Posterior vena cava (tissue), 2 donors: ENCODE data around the gene TMEM82. TPM values are rescaled to one million over a fixed set of nuclear protein-coding genes. Genes with fewer than 3 reads are reported as not detected.
A peak's percentile ranks its signal among the peaks of the same experiment; 100 is the strongest.

Source experiments
- DNase-seq: peaks from one replicate; pipeline ENCODE4 v3.0.0-alpha.2; 2020; ENCODE audit warnings: low spot score
- intact Hi-C, 2 donors: fragments of 100-400 bp; cut with DNase I; formaldehyde crosslinking; loops; one replicate each; pipeline versions ENCODE4 v1.14.1 to v1.14.2; 2022 to 2023
- total RNA-seq, 2 donors: library from RNA; stranded (reverse); fragmentation: NEBNext Ultra II Directional; extraction: Animal tissue kit (Norgen Biotek cat#: 25700); gene quantifications; one replicate each; pipeline ENCODE4 v1.2.1, GENCODE V29; 2021
- donor health status: DM: yes; HTN: yes; CAD: no.
- donor health status: DM: yes; HTN: yes; CAD: no.

Gene TMEM82
- total RNA-seq, 2 donors from 2014 or later, result not detected

GRCh38 chr1:15764269-15764764 is 22.0 kb downstream of the TMEM82 start:
- intact Hi-C loops, result no loop called here
- no peak for DNase-seq

GRCh38 chr1:15764890-15765289 is 22.6 kb downstream of the TMEM82 start:
- no peak for DNase-seq
- intact Hi-C loops, result no loop called here

GRCh38 chr1:15765495-15766194 is 23.3 kb downstream of the TMEM82 start:
- no peak for DNase-seq

GRCh38 chr1:15767941-15768340 is 25.6 kb downstream of the TMEM82 start:
- intact Hi-C loops, result no loop called here
- DNase-seq, result no peak

More at GRCh38 chr1:15765495-15766194, 23.3 kb downstream of the TMEM82 start:
- intact Hi-C loops, result no loop called here

- intact Hi-C loops, result no loop called here
- no peak for DNase-seq
These were observed 26.1 kb downstream of the TMEM82 start for GRCh38 chr1:15768388-15768787.

GRCh38 chr1:15770313-15770962 is 28.1 kb downstream of the TMEM82 start:
- no peak for DNase-seq
- intact Hi-C loops, result no loop called here

GRCh38 chr1:15771836-15772515 is 29.7 kb downstream of the TMEM82 start:
- intact Hi-C loops, result no loop called here
- no peak for DNase-seq

GRCh38 chr1:15775706-15776105 is 33.4 kb downstream of the TMEM82 start:
- intact Hi-C loops, result no loop called here
- DNase-seq, result no peak

GRCh38 chr1:15777909-15778707 is 35.8 kb downstream of the TMEM82 start:
- DNase-seq, result no peak
- intact Hi-C loops, result no loop called here

- no peak for DNase-seq
- intact Hi-C loops, result no loop called here
These were observed 43.4 kb downstream of the TMEM82 start for GRCh38 chr1:15785683-15786082.

- intact Hi-C loops, result no loop called here
- DNase-seq, result peak; percentile 87
These were observed 44.3 kb downstream of the TMEM82 start for GRCh38 chr1:15786581-15786980.

GRCh38 chr1:15788624-15789301 is 46.5 kb downstream of the TMEM82 start:
- intact Hi-C loops, result no loop called here

GRCh38 chr1:15796086-15796462 is 53.8 kb downstream of the TMEM82 start:
- intact Hi-C loops, result loop anchor here in 1 of 2 donors (10.0 kb wide), 2 partner anchors 49 to 89 kb away; partner anchors contain the start of gene SPEN
- DNase-seq, result no peak

More at GRCh38 chr1:15788624-15789301, 46.5 kb downstream of the TMEM82 start:
- DNase-seq, result no peak

Other genes with a start within 250 kb of the TMEM82 start
- gene CASP9, start 218.3 kb upstream of the TMEM82 start, total RNA-seq, result 10 to 100 TPM in 1 of 2 donors, 1 to 10 TPM in 1; 9.7 to 10.8 TPM
- gene DNAJC16, start 215.7 kb upstream of the TMEM82 start, total RNA-seq, result 10 to 100 TPM; 12.4 to 14.2 TPM
- gene AGMAT, start 157.4 kb upstream of the TMEM82 start, total RNA-seq, result under 1 TPM in 1 of 2 donors, not detected in 1; 0.14 TPM
- 10 to 100 TPM; 23.8 to 27.4 TPM for gene DDI2, start 125.0 kb upstream of the TMEM82 start, total RNA-seq
- gene PLEKHM2, start 58.2 kb upstream of the TMEM82 start, total RNA-seq, result 10 to 100 TPM; 62.6 to 75.9 TPM
- 1 to 10 TPM; 1.2 to 1.6 TPM for gene SLC25A34, start 6.2 kb upstream of the TMEM82 start, total RNA-seq
- gene FBLIM1, start 16.3 kb downstream of the TMEM82 start, total RNA-seq, result 100 to 1,000 TPM; 224 to 328 TPM
- under 1 TPM; 0.71 to 0.88 TPM for gene UQCRHL, start 65.2 kb downstream of the TMEM82 start, total RNA-seq
- gene SPEN, start 105.2 kb downstream of the TMEM82 start, total RNA-seq, result 10 to 100 TPM; 59.9 to 68.5 TPM
- gene ZBTB17, start 233.6 kb downstream of the TMEM82 start, total RNA-seq, result 10 to 100 TPM; 31.6 to 38.7 TPM